HEK293 (cell line): Measurements from ENCODE around the gene GARIN5B.
A peak's percentile ranks its signal among the peaks of the same experiment; 100 is the strongest.

Experiments
- CTCF ChIA-PET: fragments of 350-600 bp; formaldehyde crosslinking; extraction: SDS; loops from one replicate; lab custom pipeline; 2021; ENCODE audit warnings: antibody characterized with exemption; lab: Yijun Ruan, JAX
- POLR2A ChIA-PET: fragments of 300-600 bp; formaldehyde crosslinking; extraction: SDS; loops from one replicate; lab custom pipeline; 2020; ENCODE audit warnings: antibody characterized with exemption, inconsistent platforms; lab: Yijun Ruan, JAX
- H3K27ac ChIP-seq: fragments of 200-500 bp; sonication (Bioruptor generic); 2 replicates; pipeline ENCODE4 v1.5.1; 2014; ENCODE audit warnings: low read depth, low read length, control low read depth, inconsistent platforms; ENCODE audit errors: extremely low read depth
- H3K36me3 ChIP-seq, 2 experiments: fragments of 200-500 bp in 1 of 2; sonication (Bioruptor generic) in 1 of 2; 1 replicate in 1 of 2; 2 replicates in 1 of 2; pipeline ENCODE4 v1.5.1; 2014 to 2017; ENCODE audit warnings: inconsistent platforms in 2 of 2, low read length in 2 of 2; ENCODE audit not compliant: control insufficient read depth in 2 of 2, insufficient read depth in 1 of 2
- H3K4me1 ChIP-seq: fragments of 200-500 bp; sonication (Bioruptor generic); 2 replicates; pipeline ENCODE4 v1.5.1; 2014; ENCODE audit warnings: mild to moderate bottlenecking, low read length, inconsistent platforms; ENCODE audit not compliant: control insufficient read depth, insufficient read depth
- H3K4me3 ChIP-seq: 2 replicates; pipeline ENCODE4 v1.5.1; 2011; ENCODE audit warnings: low read depth, mild to moderate bottlenecking, control low read depth, low read length, moderate library complexity
- H3K9me3 ChIP-seq: fragments of 200-500 bp; sonication (Bioruptor generic); 2 replicates; pipeline ENCODE4 v1.5.1; 2014; ENCODE audit warnings: low read depth, low read length, inconsistent platforms; ENCODE audit not compliant: control insufficient read depth, insufficient read depth
- HOXC10 ChIP-seq: sonication (generic); formaldehyde crosslinking; IDR thresholded peaks from 2 replicates; pipeline ENCODE4 v1.8.1; 2023; ENCODE audit warnings: mild to moderate bottlenecking, missing genetic modification reagents
- KLF16 ChIP-seq: fragments of 450-650 bp; formaldehyde crosslinking; IDR thresholded peaks from 2 replicates; pipeline ENCODE4 v1.5.1; 2017; ENCODE audit warnings: missing biosample characterization, missing genetic modification characterization
- KLF17 ChIP-seq: fragments of 450-650 bp; formaldehyde crosslinking; IDR thresholded peaks from 2 replicates; pipeline ENCODE4 v1.5.1; 2016; ENCODE audit warnings: missing biosample characterization, missing genetic modification characterization
- KLF7 ChIP-seq: fragments of 450-650 bp; formaldehyde crosslinking; IDR thresholded peaks from 2 replicates; pipeline ENCODE4 v1.5.1; 2016; ENCODE audit warnings: missing biosample characterization, missing genetic modification characterization, borderline replicate concordance
- KLF8 ChIP-seq: fragments of 450-650 bp; formaldehyde crosslinking; IDR thresholded peaks from 2 replicates; pipeline ENCODE4 v1.5.1; 2016; ENCODE audit warnings: missing biosample characterization, missing genetic modification characterization
- SCRT2 ChIP-seq: fragments of 450-650 bp; formaldehyde crosslinking; IDR thresholded peaks from 2 replicates; pipeline ENCODE4 v1.5.1; 2016; ENCODE audit warnings: missing biosample characterization, missing genetic modification characterization
- ZBTB20 ChIP-seq: fragments of 450-650 bp; formaldehyde crosslinking; IDR thresholded peaks from 2 replicates; pipeline ENCODE4 v1.5.1; 2016; ENCODE audit warnings: missing biosample characterization, missing genetic modification characterization
- ZFHX2 ChIP-seq: fragments of 450-650 bp; formaldehyde crosslinking; conservative IDR thresholded peaks from 2 replicates; pipeline ENCODE4 v1.5.1; 2016; ENCODE audit warnings: missing biosample characterization, missing genetic modification characterization
- ZFP69B ChIP-seq: fragments of 450-650 bp; formaldehyde crosslinking; IDR thresholded peaks from 2 replicates; pipeline ENCODE4 v1.5.1; 2016; ENCODE audit warnings: missing biosample characterization, missing genetic modification characterization
- ZNF157 ChIP-seq: fragments of 450-650 bp; formaldehyde crosslinking; IDR thresholded peaks from 2 replicates; pipeline ENCODE4 v1.5.1; 2016; ENCODE audit warnings: missing biosample characterization, missing genetic modification characterization
- ZNF23 ChIP-seq: fragments of 450-650 bp; formaldehyde crosslinking; IDR thresholded peaks from 2 replicates; pipeline ENCODE4 v1.5.1; 2016; ENCODE audit warnings: missing biosample characterization, missing genetic modification characterization, borderline replicate concordance
- ZNF239 ChIP-seq: fragments of 450-650 bp; formaldehyde crosslinking; IDR thresholded peaks from 2 replicates; pipeline ENCODE4 v1.5.1; 2016; ENCODE audit warnings: missing biosample characterization, missing genetic modification characterization
- ZNF350 ChIP-seq: fragments of 450-650 bp; formaldehyde crosslinking; IDR thresholded peaks from 2 replicates; pipeline ENCODE4 v1.5.0; 2017; ENCODE audit warnings: missing biosample characterization, mild to moderate bottlenecking, missing genetic modification characterization
- ZNF398 ChIP-seq: fragments of 450-650 bp; formaldehyde crosslinking; IDR thresholded peaks from 2 replicates; pipeline ENCODE4 v1.5.1; 2017; ENCODE audit warnings: missing biosample characterization, missing genetic modification characterization
- ZNF416 ChIP-seq: fragments of 450-650 bp; formaldehyde crosslinking; IDR thresholded peaks from 2 replicates; pipeline ENCODE4 v1.5.1; 2016; ENCODE audit warnings: missing biosample characterization, missing genetic modification characterization
- ZNF660 ChIP-seq: fragments of 450-650 bp; IDR thresholded peaks from 2 replicates; pipeline ENCODE4 v1.5.1; 2018; ENCODE audit warnings: missing biosample characterization, mild to moderate bottlenecking, missing genetic modification characterization
- ZNF677 ChIP-seq: fragments of 450-650 bp; IDR thresholded peaks from 2 replicates; pipeline ENCODE4 v1.5.0; 2018; ENCODE audit warnings: missing biosample characterization, mild to moderate bottlenecking, missing genetic modification characterization, moderate library complexity
- TF ChIP-seq, protein P1 (sequence below): fragments of 450-650 bp; formaldehyde crosslinking; conservative IDR thresholded peaks from 2 replicates; pipeline ENCODE4 v1.5.1; 2016; ENCODE audit warnings: low read depth, missing biosample characterization, missing genetic modification characterization

GARIN5B gene

DNA sequence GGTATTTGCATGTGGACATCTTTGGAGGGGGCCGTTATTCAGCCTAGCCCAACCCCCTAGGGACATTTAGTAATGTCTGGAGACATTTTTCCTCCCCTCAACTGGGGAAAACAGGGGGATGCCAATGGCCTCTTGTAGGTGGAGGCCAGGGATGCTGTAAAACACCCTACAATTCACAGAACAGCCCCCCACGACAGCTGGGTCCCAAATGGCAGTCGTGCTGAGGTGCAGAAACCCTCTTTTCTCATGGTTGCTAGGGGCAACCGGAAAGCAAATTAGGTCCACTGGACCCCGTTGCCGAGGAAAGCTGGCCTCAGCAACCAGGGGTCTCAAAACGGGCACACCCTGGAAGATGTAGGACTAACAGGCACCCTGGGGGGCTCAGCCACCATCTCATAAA lies 52.6 kb downstream of the GARIN5B start:
- CTCF ChIA-PET = interaction anchor here (0.9 kb wide), 1 partner anchor 9 kb away, joined by 4 read pairs; no protein-coding TSS in a partner anchor
- Histone ChIP-seq H3K27ac (no peak overlapping the region), H3K4me3 (no peak overlapping the region), H3K9me3 (no peaks in the 10 kb centered on the region), H3K4me1 (no peaks in the 10 kb centered on the region), H3K36me3 (peaks cover 17 to 46% of the 10 kb centered on the region in 2 experiments)
- TF ChIP-seq ZNF677 = no peak
- TF ChIP-seq ZNF239 (tag by site-specific recombination) = no peak
- POLR2A ChIA-PET = interaction anchor here (0.5 kb wide), 1 partner anchor 17 kb away, joined by 3 read pairs; no protein-coding TSS in a partner anchor

GRCh38 chr19:55309448-55309847 lies 53.6 kb downstream of the GARIN5B start:
- POLR2A ChIA-PET = no interaction called here

GRCh38 chr19:55308281-55308680 lies 54.8 kb downstream of the GARIN5B start:
- TF ChIP-seq KLF8 (no peak), ZNF157 (tag by site-specific recombination) (no peak), HOXC10 (no peak), SCRT2 (tag by site-specific recombination) (no peak), KLF7 (tag by site-specific recombination) (no peak), ZNF23 (no peak), KLF16 (tag by site-specific recombination) (no peak), ZFP69B (tag by site-specific recombination) (no peak), ZNF660 (tag by site-specific recombination) (no peak), ZNF398 (tag by site-specific recombination) (no peak), ZNF350 (tag by site-specific recombination) (no peak), ZFHX2 (tag by site-specific recombination) (no peak), ZBTB20 (tag by site-specific recombination) (no peak), ZNF416 (tag by site-specific recombination) (no peak)
- TF ChIP-seq, protein P1, sequence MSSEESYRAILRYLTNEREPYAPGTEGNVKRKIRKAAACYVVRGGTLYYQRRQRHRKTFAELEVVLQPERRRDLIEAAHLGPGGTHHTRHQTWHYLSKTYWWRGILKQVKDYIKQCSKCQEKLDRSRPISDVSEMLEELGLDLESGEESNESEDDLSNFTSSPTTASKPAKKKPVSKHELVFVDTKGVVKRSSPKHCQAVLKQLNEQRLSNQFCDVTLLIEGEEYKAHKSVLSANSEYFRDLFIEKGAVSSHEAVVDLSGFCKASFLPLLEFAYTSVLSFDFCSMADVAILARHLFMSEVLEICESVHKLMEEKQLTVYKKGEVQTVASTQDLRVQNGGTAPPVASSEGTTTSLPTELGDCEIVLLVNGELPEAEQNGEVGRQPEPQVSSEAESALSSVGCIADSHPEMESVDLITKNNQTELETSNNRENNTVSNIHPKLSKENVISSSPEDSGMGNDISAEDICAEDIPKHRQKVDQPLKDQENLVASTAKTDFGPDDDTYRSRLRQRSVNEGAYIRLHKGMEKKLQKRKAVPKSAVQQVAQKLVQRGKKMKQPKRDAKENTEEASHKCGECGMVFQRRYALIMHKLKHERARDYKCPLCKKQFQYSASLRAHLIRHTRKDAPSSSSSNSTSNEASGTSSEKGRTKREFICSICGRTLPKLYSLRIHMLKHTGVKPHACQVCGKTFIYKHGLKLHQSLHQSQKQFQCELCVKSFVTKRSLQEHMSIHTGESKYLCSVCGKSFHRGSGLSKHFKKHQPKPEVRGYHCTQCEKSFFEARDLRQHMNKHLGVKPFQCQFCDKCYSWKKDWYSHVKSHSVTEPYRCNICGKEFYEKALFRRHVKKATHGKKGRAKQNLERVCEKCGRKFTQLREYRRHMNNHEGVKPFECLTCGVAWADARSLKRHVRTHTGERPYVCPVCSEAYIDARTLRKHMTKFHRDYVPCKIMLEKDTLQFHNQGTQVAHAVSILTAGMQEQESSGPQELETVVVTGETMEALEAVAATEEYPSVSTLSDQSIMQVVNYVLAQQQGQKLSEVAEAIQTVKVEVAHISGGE (tag by site-specific recombination) = no peak
- Histone ChIP-seq H3K9me3 (no peaks in the 10 kb centered on the region), H3K4me3 (no peak overlapping the region), H3K36me3 (peaks cover 17 to 66% of the 10 kb centered on the region in 2 experiments), H3K27ac (no peak overlapping the region), H3K4me1 (no peaks in the 10 kb centered on the region)
- ChIA-PET POLR2A (no interaction called here), CTCF (no interaction called here)

More at GRCh38 chr19:55309448-55309847, 53.6 kb downstream of the GARIN5B start:
- Histone ChIP-seq H3K36me3 (peaks cover 17 to 55% of the 10 kb centered on the region in 2 experiments), H3K27ac (no peak overlapping the region)
- peak; percentile 51; the same call in 1 of the 2 replicates for TF ChIP-seq KLF17 (tag by site-specific recombination)
- no peak for TF ChIP-seq SCRT2 (tag by site-specific recombination)
- TF ChIP-seq, all 188 proteins: peak for 1
- Histone ChIP-seq H3K9me3 (no peaks in the 10 kb centered on the region), H3K4me1 (no peaks in the 10 kb centered on the region), H3K4me3 (no peak overlapping the region)
- CTCF ChIA-PET = interaction anchor here (0.6 to 0.8 kb wide), 3 partner anchors 9 to 163 kb away, joined by 3 read pairs; no protein-coding TSS in a partner anchor
